Measurements from ENCODE around the gene FOXI1.

DNA sequence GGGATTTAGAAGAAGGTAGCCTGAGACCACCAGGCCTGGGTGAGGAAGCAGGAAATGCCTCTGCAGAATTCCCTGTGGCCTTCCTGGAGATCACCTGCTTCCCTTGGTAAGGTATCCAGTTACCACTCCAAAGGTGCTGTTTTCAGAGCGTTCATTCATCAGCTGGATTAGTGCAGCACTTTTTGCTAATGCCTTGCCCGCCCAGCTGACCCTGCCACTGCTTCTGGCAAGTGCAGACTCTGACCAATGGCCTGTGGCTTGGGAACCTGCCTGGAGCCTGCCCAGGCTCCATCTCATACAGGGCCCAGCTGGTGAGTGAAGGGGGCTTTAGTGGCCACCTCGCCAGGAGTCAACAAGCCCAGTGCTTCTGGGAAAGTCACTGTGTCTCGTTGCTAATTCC is 48.6 kb downstream of the FOXI1 start:
- TF ChIP-seq EZH2 (IDR thresholded peaks at IDR 0.05) (no peak), SP1 (IDR thresholded peaks at IDR 0.05; ENCODE audit: low read depth) (no peak), EZH2phosphoT487 (IDR thresholded peaks at IDR 0.05; ENCODE audit: borderline replicate concordance) (no peak), POLR2AphosphoS5 (IDR thresholded peaks at IDR 0.05; ENCODE audit: low read depth, low read length) (no peak), POLR2A (IDR thresholded peaks at IDR 0.05; ENCODE audit: borderline replicate concordance, extremely low read depth, insufficient read depth, insufficient read length) (no peak), ZFX (IDR thresholded peaks at IDR 0.05) (no peak), FOSL1 (IDR thresholded peaks at IDR 0.05; ENCODE audit: low read depth) (no peak), YY1 (IDR thresholded peaks at IDR 0.05; ENCODE audit: extremely low read depth, insufficient replicate concordance, low read depth, low read length) (no peak), TCF7L2 (IDR thresholded peaks at IDR 0.05; ENCODE audit: borderline replicate concordance, extremely low read depth, insufficient read depth, insufficient read length) (no peak), ZNF274 (IDR thresholded peaks at IDR 0.05; ENCODE audit: low read depth, low read length) (no peak)
- TF ChIP-seq, protein P1, sequence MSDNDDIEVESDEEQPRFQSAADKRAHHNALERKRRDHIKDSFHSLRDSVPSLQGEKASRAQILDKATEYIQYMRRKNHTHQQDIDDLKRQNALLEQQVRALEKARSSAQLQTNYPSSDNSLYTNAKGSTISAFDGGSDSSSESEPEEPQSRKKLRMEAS (IDR thresholded peaks at IDR 0.05) = no peak
- TF ChIP-seq, protein P2, sequence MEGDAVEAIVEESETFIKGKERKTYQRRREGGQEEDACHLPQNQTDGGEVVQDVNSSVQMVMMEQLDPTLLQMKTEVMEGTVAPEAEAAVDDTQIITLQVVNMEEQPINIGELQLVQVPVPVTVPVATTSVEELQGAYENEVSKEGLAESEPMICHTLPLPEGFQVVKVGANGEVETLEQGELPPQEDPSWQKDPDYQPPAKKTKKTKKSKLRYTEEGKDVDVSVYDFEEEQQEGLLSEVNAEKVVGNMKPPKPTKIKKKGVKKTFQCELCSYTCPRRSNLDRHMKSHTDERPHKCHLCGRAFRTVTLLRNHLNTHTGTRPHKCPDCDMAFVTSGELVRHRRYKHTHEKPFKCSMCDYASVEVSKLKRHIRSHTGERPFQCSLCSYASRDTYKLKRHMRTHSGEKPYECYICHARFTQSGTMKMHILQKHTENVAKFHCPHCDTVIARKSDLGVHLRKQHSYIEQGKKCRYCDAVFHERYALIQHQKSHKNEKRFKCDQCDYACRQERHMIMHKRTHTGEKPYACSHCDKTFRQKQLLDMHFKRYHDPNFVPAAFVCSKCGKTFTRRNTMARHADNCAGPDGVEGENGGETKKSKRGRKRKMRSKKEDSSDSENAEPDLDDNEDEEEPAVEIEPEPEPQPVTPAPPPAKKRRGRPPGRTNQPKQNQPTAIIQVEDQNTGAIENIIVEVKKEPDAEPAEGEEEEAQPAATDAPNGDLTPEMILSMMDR (IDR thresholded peaks at IDR 0.05 in 2 of 3, conservative IDR thresholded peaks at IDR 0.05 in 1 of 3; ENCODE audit: borderline replicate concordance in 1 of 3, insufficient read depth in 1 of 3, low read depth in 2 of 3, low read length in 2 of 3) = no peak
- TF ChIP-seq, protein P3, sequence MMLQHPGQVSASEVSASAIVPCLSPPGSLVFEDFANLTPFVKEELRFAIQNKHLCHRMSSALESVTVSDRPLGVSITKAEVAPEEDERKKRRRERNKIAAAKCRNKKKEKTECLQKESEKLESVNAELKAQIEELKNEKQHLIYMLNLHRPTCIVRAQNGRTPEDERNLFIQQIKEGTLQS (IDR thresholded peaks at IDR 0.05) = no peak
- TF ChIP-seq, protein P4, sequence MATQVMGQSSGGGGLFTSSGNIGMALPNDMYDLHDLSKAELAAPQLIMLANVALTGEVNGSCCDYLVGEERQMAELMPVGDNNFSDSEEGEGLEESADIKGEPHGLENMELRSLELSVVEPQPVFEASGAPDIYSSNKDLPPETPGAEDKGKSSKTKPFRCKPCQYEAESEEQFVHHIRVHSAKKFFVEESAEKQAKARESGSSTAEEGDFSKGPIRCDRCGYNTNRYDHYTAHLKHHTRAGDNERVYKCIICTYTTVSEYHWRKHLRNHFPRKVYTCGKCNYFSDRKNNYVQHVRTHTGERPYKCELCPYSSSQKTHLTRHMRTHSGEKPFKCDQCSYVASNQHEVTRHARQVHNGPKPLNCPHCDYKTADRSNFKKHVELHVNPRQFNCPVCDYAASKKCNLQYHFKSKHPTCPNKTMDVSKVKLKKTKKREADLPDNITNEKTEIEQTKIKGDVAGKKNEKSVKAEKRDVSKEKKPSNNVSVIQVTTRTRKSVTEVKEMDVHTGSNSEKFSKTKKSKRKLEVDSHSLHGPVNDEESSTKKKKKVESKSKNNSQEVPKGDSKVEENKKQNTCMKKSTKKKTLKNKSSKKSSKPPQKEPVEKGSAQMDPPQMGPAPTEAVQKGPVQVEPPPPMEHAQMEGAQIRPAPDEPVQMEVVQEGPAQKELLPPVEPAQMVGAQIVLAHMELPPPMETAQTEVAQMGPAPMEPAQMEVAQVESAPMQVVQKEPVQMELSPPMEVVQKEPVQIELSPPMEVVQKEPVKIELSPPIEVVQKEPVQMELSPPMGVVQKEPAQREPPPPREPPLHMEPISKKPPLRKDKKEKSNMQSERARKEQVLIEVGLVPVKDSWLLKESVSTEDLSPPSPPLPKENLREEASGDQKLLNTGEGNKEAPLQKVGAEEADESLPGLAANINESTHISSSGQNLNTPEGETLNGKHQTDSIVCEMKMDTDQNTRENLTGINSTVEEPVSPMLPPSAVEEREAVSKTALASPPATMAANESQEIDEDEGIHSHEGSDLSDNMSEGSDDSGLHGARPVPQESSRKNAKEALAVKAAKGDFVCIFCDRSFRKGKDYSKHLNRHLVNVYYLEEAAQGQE (IDR thresholded peaks at IDR 0.05; ENCODE audit: low read depth) = no peak

All from HCT116 (cell line).